ENCODE measurements around the gene PITRM1. TPM values are rescaled to one million over a fixed set of nuclear protein-coding genes. Genes with fewer than 3 reads are reported as not detected.

The PITRM1 gene
- total RNA-seq, 1 experiment from 2014 or later = 40.7 TPM

DNA sequence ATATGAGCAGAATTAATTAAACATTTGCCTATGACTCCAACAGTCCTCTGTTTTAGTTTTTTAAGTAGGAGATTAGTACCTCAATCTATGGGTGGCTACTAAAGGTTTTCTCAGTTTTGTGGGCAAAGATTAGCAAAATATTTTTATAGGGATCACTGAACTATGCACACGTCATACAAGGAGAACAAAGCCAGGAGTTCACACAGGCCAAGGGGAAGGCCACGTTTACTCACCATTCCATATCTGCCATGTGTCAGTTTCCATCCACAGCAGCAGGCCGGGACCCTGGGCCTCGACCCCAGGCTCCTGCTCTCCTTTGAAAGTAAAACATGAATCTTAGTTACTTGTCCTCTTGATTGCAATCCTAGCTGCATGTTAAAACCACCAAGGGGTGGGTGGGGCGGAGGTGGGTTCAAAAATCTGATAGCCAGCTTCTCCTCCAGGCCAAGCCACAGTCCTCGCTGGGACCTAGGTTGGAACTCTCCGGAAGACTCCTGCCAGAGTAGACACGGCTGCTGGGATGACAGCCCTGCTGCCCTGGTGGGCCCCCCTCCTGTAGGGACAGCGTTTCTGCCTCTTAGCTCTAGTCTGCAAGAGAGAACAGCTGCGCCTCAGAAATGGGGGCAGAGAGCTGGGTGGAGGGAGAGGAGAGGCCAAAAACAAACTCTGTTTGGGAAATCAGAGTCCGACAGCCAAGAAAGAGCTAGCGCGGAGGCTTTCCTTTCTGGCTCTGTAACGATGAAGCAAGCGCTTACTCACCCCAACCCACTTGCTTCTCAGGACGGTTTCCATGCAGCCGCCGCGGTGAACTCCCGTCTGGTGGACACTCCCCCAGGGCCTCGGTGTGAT is 35.6 kb downstream of the PITRM1 start:
- Mint-ChIP-seq H3K27ac (no peak overlapping the region), H3K4me3 (no peak overlapping the region), H3K9me3 (no peaks in the 10 kb centered on the region), H3K27me3 (ENCODE audit: low read depth) (no peaks in the 10 kb centered on the region), H3K36me3 (peaks cover 87% of the 10 kb centered on the region), H3K4me1 (no peaks in the 10 kb centered on the region)
- CTCF ChIA-PET = no interaction called here
- TF ChIP-seq ESRRA (CRISPR knock-in tag; IDR thresholded peaks at IDR 0.05; ENCODE audit: borderline replicate concordance) = no peak
- TF ChIP-seq TCF7 (CRISPR knock-in tag; IDR thresholded peaks at IDR 0.05; ENCODE audit: low read depth) = no peak
- TF ChIP-seq CREM (CRISPR knock-in tag; IDR thresholded peaks at IDR 0.05) = no peak
- no peak for TF ChIP-seq ATF1 (CRISPR knock-in tag; IDR thresholded peaks at IDR 0.05)
- no peak for TF ChIP-seq IRF2 (CRISPR knock-in tag; IDR thresholded peaks at IDR 0.05; ENCODE audit: borderline replicate concordance, low read depth)
- TF ChIP-seq ETV6 (CRISPR knock-in tag; IDR thresholded peaks at IDR 0.05) = no peak
- TF ChIP-seq, protein P1, sequence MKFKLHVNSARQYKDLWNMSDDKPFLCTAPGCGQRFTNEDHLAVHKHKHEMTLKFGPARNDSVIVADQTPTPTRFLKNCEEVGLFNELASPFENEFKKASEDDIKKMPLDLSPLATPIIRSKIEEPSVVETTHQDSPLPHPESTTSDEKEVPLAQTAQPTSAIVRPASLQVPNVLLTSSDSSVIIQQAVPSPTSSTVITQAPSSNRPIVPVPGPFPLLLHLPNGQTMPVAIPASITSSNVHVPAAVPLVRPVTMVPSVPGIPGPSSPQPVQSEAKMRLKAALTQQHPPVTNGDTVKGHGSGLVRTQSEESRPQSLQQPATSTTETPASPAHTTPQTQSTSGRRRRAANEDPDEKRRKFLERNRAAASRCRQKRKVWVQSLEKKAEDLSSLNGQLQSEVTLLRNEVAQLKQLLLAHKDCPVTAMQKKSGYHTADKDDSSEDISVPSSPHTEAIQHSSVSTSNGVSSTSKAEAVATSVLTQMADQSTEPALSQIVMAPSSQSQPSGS (CRISPR knock-in tag; IDR thresholded peaks at IDR 0.05; ENCODE audit: borderline replicate concordance, low read depth) = no peak
- TF ChIP-seq, protein P2, sequence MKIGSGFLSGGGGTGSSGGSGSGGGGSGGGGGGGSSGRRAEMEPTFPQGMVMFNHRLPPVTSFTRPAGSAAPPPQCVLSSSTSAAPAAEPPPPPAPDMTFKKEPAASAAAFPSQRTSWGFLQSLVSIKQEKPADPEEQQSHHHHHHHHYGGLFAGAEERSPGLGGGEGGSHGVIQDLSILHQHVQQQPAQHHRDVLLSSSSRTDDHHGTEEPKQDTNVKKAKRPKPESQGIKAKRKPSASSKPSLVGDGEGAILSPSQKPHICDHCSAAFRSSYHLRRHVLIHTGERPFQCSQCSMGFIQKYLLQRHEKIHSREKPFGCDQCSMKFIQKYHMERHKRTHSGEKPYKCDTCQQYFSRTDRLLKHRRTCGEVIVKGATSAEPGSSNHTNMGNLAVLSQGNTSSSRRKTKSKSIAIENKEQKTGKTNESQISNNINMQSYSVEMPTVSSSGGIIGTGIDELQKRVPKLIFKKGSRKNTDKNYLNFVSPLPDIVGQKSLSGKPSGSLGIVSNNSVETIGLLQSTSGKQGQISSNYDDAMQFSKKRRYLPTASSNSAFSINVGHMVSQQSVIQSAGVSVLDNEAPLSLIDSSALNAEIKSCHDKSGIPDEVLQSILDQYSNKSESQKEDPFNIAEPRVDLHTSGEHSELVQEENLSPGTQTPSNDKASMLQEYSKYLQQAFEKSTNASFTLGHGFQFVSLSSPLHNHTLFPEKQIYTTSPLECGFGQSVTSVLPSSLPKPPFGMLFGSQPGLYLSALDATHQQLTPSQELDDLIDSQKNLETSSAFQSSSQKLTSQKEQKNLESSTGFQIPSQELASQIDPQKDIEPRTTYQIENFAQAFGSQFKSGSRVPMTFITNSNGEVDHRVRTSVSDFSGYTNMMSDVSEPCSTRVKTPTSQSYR (CRISPR knock-in tag; IDR thresholded peaks at IDR 0.05) = no peak
- TF ChIP-seq, protein P3, sequence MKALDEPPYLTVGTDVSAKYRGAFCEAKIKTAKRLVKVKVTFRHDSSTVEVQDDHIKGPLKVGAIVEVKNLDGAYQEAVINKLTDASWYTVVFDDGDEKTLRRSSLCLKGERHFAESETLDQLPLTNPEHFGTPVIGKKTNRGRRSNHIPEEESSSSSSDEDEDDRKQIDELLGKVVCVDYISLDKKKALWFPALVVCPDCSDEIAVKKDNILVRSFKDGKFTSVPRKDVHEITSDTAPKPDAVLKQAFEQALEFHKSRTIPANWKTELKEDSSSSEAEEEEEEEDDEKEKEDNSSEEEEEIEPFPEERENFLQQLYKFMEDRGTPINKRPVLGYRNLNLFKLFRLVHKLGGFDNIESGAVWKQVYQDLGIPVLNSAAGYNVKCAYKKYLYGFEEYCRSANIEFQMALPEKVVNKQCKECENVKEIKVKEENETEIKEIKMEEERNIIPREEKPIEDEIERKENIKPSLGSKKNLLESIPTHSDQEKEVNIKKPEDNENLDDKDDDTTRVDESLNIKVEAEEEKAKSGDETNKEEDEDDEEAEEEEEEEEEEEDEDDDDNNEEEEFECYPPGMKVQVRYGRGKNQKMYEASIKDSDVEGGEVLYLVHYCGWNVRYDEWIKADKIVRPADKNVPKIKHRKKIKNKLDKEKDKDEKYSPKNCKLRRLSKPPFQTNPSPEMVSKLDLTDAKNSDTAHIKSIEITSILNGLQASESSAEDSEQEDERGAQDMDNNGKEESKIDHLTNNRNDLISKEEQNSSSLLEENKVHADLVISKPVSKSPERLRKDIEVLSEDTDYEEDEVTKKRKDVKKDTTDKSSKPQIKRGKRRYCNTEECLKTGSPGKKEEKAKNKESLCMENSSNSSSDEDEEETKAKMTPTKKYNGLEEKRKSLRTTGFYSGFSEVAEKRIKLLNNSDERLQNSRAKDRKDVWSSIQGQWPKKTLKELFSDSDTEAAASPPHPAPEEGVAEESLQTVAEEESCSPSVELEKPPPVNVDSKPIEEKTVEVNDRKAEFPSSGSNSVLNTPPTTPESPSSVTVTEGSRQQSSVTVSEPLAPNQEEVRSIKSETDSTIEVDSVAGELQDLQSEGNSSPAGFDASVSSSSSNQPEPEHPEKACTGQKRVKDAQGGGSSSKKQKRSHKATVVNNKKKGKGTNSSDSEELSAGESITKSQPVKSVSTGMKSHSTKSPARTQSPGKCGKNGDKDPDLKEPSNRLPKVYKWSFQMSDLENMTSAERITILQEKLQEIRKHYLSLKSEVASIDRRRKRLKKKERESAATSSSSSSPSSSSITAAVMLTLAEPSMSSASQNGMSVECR (CRISPR knock-in tag; IDR thresholded peaks at IDR 0.05; ENCODE audit: borderline replicate concordance) = no peak
- TF ChIP-seq, protein P4, sequence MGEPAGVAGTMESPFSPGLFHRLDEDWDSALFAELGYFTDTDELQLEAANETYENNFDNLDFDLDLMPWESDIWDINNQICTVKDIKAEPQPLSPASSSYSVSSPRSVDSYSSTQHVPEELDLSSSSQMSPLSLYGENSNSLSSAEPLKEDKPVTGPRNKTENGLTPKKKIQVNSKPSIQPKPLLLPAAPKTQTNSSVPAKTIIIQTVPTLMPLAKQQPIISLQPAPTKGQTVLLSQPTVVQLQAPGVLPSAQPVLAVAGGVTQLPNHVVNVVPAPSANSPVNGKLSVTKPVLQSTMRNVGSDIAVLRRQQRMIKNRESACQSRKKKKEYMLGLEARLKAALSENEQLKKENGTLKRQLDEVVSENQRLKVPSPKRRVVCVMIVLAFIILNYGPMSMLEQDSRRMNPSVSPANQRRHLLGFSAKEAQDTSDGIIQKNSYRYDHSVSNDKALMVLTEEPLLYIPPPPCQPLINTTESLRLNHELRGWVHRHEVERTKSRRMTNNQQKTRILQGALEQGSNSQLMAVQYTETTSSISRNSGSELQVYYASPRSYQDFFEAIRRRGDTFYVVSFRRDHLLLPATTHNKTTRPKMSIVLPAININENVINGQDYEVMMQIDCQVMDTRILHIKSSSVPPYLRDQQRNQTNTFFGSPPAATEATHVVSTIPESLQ (CRISPR knock-in tag; IDR thresholded peaks at IDR 0.05) = no peak
- TF ChIP-seq CBFB (CRISPR knock-in tag; IDR thresholded peaks at IDR 0.05; ENCODE audit: low read depth) = no peak
- TF ChIP-seq MXD4 (CRISPR knock-in tag; IDR thresholded peaks at IDR 0.05; ENCODE audit: borderline replicate concordance) = no peak
- no peak for TF ChIP-seq ZNF396 (CRISPR knock-in tag; IDR thresholded peaks at IDR 0.05; ENCODE audit: borderline replicate concordance)
- POLR2A ChIA-PET = no interaction called here
- no peak for ATAC-seq
- DNase-seq (ENCODE audit: low spot score) = no peak

DNA sequence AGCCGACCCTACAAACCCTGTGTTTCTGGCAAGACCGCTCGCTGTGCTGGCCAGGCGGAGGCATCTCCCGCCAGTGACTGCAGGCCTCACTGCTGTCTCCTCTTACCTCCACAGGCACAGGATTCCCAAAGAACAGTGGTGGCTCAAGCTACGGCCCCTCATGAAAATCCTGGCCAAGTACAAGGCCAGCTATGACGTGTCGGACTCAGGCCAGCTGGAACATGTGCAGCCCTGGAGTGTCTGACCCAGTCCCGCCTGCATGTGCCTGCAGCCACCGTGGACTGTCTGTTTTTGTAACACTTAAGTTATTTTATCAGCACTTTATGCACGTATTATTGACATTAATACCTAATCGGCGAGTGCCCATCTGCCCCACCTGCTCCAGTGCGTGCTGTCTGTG is 36.2 kb downstream of the PITRM1 start:
- no peaks in the 10 kb centered on the region for H3K27me3 Mint-ChIP-seq (ENCODE audit: low read depth)
- H3K9me3 Mint-ChIP-seq = no peaks in the 10 kb centered on the region
- ChIA-PET CTCF (no interaction called here), POLR2A (no interaction called here)
- ATAC-seq (no peak), DNase-seq (ENCODE audit: low spot score) (no peak)
- H3K27ac Mint-ChIP-seq = no peak overlapping the region
- H3K36me3 Mint-ChIP-seq = peaks cover 91% of the 10 kb centered on the region
- H3K4me1 Mint-ChIP-seq = no peaks in the 10 kb centered on the region
- no peak overlapping the region for H3K4me3 Mint-ChIP-seq
- no peak for TF ChIP-seq HMGA2 (CRISPR knock-in tag; IDR thresholded peaks at IDR 0.05)
- no peak for TF ChIP-seq NFE2L1 (CRISPR knock-in tag; IDR thresholded peaks at IDR 0.05)
- TF ChIP-seq ZNF138 (CRISPR knock-in tag; conservative IDR thresholded peaks at IDR 0.05) = no peak
- TF ChIP-seq, protein P5, sequence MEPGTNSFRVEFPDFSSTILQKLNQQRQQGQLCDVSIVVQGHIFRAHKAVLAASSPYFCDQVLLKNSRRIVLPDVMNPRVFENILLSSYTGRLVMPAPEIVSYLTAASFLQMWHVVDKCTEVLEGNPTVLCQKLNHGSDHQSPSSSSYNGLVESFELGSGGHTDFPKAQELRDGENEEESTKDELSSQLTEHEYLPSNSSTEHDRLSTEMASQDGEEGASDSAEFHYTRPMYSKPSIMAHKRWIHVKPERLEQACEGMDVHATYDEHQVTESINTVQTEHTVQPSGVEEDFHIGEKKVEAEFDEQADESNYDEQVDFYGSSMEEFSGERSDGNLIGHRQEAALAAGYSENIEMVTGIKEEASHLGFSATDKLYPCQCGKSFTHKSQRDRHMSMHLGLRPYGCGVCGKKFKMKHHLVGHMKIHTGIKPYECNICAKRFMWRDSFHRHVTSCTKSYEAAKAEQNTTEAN (CRISPR knock-in tag; IDR thresholded peaks at IDR 0.05) = no peak
- TF ChIP-seq RORB (CRISPR knock-in tag; IDR thresholded peaks at IDR 0.05) = no peak
- TF ChIP-seq TCF7 (CRISPR knock-in tag; IDR thresholded peaks at IDR 0.05; ENCODE audit: low read depth) = no peak
- TF ChIP-seq, protein P6, sequence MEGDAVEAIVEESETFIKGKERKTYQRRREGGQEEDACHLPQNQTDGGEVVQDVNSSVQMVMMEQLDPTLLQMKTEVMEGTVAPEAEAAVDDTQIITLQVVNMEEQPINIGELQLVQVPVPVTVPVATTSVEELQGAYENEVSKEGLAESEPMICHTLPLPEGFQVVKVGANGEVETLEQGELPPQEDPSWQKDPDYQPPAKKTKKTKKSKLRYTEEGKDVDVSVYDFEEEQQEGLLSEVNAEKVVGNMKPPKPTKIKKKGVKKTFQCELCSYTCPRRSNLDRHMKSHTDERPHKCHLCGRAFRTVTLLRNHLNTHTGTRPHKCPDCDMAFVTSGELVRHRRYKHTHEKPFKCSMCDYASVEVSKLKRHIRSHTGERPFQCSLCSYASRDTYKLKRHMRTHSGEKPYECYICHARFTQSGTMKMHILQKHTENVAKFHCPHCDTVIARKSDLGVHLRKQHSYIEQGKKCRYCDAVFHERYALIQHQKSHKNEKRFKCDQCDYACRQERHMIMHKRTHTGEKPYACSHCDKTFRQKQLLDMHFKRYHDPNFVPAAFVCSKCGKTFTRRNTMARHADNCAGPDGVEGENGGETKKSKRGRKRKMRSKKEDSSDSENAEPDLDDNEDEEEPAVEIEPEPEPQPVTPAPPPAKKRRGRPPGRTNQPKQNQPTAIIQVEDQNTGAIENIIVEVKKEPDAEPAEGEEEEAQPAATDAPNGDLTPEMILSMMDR (IDR thresholded peaks at IDR 0.05) = no peak
